ENCODE data around the gene SMIM27.
"Not testable (repeated sequence)": the region's sequence is repeated elsewhere in the genome, so short reads cannot be mapped to it uniquely, and the experiment has no call there.

- TF ChIP-seq ELF4 (IDR thresholded peaks at IDR 0.05); BHLHE40 (IDR thresholded peaks at IDR 0.05; ENCODE audit: borderline replicate concordance); SUZ12 (IDR thresholded peaks at IDR 0.05); SP1 (IDR thresholded peaks at IDR 0.05): not testable (repeated sequence)
These were observed 27.6 kb upstream of the SMIM27 start for GRCh38 chr9:32524558-32524891.

All from HEK293T (cell line).